Smooth muscle cell of the umbilical artery (primary cell): ENCODE data around the gene FABP1. TPM values are rescaled to one million over a fixed set of nuclear protein-coding genes. Genes with fewer than 3 reads are reported as not detected.

ENCODE experiments used
- total RNA-seq: library from RNA; depleted of rRNA; stranded (reverse); fragments of >200 nt; gene quantifications from 2 replicates; pipeline ENCODE4 v1.2.3, GENCODE V29; 2014

Gene FABP1
- not detected in 2 replicates for total RNA-seq

DNA sequence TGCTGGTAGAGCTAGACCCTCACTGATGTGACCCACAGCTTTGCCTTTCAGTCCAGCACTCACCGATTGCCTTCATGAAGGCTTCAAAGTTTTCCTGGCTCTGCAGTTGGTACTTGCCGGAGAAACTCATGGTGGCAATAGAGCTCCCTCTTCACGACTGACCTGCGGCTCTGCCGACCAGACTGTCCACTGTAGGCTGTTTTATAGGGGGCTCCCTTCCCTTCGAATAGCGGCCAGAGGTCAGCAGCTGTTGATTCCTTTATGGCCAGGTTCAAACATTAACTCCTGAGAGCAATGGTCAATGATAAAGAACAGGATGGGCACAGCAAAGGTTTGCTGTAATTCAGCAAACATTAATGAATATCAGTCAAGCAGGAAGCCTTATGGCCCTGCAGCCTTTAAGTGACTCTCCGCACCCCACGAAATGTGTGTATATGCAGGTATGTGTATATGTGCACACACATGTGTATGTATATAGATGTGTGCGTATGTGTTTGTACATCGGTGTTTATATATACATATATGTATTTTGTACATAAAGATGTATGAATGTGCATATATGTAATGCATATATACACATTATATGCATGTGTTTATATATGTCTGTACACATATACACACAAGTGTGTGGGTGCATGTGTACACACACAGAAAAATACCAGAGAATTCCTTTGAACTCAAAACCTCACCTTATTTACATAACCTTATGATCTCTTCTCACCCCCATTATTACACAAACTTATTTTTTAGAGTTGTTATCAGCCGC is at the start of gene FABP1:
Gene FABP1, minus strand, starts transcription at position 175 of the 766 bp plus-strand sequence. Its CDS starts 45 bp downstream, at position 130.

Other genes with a start within 250 kb of the FABP1 start
- gene RNU2-63P, start 111.5 kb downstream of the FABP1 start, total RNA-seq = 78.4 TPM in 1 of 2 replicates, not detected in the other
- gene KRCC1, start 72.3 kb downstream of the FABP1 start, total RNA-seq = 22.8 and 31.5 TPM in 2 replicates
- not detected in 2 replicates for gene SMYD1, start 60.2 kb downstream of the FABP1 start, total RNA-seq
- 5.6 and 11.5 TPM in 2 replicates for gene THNSL2, start 42.3 kb upstream of the FABP1 start, total RNA-seq